ENCODE data around the gene KCTD1.

The KCTD1 gene

DNA sequence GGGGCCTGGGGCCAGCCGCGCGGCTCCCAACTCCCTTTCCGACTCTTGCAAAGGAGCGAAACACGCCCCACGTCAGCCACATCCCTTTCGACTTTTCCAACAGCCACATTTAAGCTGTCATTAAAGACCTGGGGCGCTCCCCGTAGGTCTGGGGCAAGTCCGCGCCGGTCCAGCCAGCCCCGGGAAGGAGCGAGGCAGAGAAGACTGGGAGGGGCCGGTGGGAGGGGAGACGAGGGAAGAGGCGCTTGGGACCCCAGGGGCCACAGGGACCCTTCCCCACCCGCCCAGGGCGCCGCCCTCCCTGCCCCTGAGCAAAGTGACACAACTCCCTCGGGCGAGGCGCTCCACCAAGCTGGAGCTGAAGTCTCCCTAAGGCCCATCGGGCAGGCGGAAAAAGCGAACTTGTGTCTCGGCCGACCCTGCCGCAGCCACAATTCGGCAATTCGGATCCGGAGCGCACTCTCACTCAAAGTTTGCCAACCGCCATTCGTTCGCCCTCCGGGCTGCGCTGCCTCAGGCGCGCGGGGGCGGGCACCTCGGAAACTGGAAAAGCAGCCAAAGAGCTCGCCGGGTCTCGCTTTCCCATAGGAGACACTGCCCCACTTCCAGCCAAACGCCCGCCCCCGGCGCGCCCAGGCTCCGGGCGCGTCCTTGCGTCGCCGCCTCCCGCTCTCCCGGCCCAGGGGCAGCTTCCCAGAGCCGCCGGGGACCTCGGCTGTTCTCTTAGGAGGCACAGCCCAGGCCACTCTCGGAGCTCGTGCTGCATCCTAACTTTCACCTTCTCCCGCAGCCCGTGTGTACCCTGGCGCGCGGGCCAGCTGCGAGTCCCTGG, 1.1 kb upstream of the KCTD1 start:
- peak; percentile 68 for DNase-seq (ENCODE audit: low read depth)

DNA sequence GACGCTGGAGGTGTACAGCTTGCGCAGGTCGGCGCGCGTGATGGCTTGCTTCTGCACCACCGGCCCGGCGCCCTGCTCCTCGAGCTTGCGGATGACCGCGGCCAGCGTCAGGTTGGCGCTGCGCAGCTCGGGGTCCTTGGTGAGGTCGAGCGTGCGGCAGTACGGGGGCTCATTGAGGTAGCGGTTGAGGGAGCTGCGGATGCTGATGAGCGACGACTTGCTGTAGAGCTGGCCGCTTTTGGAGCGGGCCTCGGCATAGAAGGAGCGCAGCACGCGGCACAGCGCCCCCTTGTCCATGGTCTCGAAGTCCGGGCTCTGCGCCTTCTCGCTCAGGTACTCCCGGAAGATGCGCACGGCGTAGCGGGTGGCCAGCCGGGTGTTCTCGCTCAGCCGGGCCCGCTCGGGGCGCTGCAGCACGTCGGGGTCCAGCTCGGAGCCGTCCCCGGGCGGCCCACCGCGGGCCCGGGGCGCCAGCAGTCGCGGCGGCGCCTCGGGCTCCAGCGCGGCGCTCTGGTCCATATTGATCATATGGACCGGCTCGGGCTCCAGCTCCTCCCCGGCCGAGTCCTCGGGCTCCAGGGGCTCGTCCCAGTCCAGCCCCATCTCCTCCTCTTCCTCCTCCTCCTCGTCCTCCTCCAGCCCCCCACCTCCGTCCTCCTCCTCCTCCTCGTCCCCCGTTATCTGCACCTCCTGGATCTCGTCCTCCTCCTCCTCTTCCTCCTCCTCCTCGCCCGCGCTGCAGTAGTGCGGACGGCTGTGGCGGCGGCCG, 523 bp downstream of the KCTD1 start:
- DNase-seq (ENCODE audit: low read depth), result peak; percentile 79

DNA sequence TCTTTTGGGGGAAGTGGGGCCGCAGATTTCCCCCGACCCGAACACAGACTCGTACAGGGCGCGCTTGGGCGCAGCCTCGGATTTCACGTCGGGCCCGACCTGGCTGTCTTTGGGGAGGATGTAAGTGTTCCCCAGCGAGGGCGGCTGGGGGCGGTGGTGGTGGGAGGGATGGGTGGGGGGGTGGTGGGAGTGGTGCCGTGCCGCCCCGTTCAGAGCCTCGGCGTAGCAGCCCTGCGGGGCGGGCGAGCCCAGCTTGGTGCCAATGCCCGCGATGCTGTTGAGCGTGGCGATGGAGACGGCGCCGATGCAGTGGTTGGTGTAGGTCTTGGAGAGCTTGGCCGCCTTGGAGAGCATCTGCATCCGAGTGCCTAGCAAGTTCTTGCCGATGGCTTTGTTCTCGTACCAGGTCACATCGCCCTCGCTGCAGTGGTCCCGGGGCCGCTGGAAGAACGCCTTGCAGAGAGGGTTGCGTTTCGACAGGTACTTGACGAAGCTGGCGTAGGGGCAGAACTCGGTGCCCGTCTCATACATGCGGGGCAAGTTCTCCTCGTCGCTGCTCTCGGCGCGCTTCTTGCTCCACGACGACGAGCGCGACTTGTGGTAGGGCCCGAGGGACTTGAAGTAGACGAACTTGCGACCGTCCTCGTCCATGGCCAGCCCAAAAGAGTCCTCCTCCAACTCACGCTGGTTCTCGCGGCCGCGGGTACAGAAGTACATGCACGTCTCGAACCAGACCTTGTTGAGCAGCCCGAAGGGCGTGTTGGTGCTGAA, 1.3 kb downstream of the KCTD1 start:
- no peak for DNase-seq (ENCODE audit: low read depth)

DNA sequence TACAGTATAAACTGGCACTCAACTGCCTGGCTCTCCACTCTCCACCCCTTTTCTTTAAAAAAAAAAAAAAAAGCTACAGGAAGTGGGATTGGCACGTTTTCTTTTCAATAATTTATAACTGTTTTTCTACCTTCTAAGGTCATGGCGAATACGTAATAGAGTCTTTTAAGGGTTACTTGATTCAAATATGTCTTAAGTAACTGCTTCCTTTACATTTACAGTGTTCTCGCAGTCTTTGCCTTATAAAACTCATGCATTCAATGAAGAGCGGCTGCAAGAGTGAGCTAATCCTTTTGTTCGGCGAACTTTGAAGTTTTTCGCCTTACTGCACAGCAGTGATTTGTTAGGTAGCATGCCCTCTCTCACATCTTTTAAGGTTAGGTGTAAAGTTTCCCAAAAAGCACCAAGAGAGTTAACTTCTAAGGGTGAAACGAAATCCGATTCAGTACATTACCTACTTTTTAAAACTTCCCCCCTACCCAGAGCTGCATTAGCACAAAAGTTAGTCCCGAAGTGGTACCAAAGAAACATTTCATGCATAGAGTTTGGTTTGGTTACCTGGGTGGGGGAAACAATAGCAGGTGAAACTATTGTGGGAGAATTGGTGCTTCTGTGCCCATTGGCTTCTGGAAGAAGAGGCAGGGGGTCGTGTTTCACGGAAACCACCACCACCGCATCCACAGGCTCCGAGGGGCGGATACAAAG, 2.0 kb downstream of the KCTD1 start:
- peak; percentile 6 for DNase-seq (ENCODE audit: low read depth)

DNA sequence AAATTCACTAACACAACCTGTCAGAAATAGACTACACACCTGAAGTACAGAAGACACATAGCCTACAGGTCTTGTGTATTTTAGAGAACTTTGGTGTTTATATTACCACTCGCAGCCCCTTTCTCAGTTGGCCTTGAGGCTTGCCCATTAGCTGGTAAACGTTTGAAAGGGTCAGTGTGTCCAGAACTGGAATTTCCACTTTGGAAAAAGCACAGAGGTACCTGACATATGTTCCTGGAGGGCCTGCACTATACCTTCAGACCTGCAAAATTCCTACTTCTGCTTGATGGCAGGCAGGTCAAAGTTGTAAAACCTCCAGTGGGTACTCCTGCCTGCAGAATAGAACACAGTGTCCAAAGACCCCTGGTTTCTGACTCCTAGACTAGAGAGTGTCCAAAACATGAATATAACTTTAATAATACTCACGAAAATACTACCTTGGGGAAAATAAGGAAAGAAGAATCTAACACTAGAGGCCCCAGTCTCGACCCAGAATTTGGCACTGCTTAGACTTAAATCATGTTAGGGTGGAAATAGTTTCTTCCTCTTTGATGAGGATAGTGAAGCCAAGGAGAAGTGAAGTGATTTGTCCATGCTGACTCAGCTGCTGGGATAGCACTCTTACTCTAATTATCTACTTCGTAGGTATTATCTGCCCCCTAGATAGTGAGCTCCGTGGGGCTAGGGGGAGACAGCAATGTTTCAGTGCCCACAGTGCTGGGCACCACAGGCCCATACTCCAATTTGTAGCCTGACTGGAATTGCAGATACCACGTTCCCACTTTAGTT, 2.8 kb downstream of the KCTD1 start:
- no peak for DNase-seq (ENCODE audit: low read depth)

DNA sequence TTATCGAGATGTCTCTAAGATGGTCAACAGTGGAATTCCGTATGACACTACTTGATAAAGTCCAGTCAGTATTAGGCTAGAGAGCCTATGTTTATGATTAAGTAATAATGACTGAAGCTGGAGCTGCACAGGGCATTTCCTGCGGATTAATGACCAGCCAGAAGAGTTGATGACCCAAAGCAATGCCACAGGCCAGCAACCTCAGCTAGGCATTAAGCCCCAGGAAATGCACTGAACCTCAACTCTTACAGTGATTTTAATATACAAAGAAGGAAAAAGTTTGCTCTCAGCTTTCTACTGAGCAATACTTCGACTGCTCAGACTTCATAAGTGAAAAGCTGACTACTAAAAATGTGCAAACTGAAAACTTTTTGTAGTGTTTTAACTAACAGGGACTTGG, 3.9 kb downstream of the KCTD1 start:
- DNase-seq (ENCODE audit: low read depth), result no peak

DNA sequence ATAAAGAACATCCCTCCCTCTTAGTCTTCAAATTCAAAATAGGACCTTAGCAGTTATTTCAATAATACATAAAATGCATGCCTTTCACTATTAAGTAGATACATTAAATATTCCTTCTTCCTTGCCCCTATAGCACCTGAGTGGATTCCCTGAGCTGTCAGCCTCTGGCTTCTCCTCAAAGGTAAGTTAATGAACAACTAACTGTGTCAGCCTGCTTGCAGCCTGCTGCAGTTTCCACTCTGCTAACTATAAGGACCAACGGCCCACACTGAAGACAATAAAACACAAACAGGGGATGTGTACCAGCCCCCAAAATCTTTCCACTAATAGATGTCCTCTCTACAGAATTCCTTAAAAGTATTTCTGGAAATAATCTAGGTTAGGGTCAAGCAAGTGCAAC, 5.0 kb downstream of the KCTD1 start:
- no peak for DNase-seq (ENCODE audit: low read depth)

DNA sequence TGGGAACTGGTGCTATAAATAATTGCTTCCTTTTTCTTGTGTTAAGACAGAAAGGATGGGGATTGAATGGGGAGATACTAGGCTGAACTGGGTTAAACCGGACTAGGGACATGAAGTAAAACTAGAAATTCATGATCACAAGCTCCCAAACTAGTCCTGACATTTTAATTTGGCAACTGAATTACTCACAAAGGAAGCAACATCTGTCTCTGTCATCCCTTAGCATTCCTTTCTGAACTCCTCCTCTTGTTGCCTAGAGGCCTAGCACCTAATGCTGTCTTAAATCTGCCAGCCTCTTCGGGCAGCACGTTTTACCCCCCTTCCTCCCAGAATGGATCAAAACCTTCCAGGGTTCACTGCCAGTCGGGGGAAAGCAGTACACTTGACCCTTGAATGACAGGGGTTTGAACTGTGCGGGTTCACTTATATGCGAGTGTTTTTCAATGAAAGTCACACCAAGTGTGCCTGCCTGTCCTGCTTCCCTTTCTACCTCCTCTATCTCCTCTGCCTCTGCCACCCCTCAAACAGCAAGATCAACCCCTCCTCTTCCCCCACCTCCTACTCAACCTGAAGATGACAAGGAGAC, 8.2 kb downstream of the KCTD1 start:
- peak; percentile 47 for DNase-seq (ENCODE audit: low read depth)

DNA sequence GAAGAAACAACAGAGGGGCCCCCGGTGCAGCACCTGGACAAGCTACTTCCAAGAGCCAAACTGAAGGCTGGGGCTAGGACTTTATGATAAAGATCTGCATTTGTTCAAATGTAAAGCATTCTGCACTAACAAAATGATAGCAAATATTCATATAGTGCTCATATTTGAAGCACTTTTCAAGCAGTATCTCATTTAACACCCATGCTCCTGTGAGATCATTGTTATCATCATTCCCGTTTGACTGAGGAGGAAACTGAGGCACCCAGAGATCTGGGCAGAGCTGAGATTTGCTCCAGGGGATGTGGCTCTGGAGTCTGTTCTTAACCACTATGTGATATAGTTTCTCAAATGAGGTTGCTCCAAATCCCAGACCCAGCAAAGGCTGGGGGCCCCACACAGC, 9.8 kb downstream of the KCTD1 start:
- no peak for DNase-seq (ENCODE audit: low read depth)

DNA sequence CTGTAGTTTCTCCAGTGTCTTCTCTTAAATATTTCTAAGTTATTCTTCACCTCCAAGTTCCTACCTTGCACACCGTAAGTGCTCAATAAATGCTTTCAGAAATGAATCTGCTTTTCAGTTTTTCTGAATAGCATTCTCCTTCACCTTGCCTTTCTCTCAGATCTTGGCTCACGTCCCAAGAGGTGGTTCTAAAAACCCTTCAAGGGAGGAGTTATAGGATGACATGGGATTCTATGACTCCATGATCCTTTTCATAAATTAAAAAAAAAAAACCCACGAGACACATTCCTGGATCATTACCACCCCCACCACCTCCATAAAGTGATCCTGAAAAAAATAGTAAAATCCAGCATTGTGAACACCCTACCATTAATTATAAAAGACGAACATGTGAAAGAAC, 11.7 kb downstream of the KCTD1 start:
- DNase-seq (ENCODE audit: low read depth), result no peak

DNA sequence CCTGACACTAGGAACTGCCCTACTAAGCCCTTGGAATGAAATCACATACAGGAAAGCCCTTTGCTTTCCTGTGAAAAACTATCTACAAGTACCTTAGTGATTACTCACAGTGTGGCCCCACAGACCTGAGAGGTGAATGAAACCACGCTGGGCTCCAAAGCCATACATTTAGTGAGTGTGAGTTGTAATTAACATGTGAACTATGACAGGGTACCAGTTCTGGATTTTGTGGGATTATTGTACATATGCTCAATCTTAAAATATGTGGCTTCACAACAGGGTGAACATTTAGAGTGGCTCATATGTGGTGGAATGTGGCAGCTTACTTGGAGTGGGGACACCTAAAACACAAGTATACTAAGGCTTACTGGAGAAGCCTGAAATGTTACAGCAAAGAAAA, 12.3 kb downstream of the KCTD1 start:
- DNase-seq (ENCODE audit: low read depth), result no peak

DNA sequence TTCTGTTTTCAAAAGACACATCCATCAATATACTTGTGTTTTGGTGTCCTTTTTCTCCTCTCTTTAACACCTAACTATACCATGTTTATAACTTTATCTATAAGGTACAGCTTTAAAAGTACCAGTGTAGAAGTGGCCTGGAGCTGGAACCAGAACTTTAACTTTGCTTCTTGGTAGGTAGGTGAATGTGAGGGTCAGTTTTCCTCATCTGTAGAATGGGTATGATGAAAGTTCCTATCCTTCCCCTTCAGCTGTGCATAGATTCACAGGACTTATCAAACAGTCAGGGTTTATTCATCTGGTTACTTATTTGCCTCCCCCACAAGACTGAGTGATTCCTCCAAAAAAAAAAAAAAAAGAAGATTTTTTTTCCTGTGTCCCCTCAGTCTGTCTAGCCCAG, 12.7 kb downstream of the KCTD1 start:
- DNase-seq (ENCODE audit: low read depth), result no peak

DNA sequence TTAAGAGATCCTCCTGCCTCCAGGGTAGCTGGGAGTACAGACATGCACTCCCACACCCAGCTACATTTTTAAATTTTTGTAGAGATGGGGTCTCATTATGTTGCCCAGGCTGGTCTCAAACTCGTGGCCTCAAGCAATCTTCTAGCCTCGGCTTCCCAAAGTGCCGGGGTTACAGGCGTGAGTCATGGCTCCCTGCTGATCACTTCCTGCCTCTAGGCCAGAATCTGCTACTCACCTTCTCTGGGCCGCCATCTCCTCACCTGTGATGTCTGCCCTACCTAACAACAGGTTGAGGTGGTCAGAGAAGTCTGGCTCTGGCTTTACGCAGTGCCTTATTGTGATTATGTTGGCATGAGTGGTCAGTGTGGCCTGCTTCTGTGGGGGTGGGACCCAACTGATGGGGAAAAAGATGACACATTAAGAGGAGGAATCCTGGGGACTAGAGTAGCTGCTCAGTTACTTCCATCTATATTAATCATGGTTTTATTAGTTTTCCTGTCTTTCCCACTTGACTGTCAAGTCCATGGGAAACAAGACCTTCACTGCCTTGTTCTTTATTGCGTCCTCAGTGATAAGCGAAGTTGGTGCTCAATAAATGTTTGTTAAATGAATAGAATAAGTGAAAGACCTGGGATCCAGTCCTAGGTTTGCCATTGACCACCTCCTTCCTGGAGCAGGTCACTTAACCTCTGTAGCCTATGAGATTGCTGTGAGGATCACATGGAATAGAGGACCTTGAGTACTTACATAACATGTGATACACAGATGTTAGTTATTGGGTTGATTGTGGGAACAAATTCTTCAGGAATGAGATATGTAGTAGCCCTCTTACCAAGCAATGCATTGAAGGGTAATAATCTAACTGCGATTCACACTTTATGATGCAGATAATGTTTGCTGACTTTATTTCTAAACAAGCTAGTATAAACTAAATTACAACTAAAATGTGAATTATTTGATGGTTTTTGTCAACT, 15.7 kb downstream of the KCTD1 start:
- DNase-seq (ENCODE audit: low read depth), result no peak

DNA sequence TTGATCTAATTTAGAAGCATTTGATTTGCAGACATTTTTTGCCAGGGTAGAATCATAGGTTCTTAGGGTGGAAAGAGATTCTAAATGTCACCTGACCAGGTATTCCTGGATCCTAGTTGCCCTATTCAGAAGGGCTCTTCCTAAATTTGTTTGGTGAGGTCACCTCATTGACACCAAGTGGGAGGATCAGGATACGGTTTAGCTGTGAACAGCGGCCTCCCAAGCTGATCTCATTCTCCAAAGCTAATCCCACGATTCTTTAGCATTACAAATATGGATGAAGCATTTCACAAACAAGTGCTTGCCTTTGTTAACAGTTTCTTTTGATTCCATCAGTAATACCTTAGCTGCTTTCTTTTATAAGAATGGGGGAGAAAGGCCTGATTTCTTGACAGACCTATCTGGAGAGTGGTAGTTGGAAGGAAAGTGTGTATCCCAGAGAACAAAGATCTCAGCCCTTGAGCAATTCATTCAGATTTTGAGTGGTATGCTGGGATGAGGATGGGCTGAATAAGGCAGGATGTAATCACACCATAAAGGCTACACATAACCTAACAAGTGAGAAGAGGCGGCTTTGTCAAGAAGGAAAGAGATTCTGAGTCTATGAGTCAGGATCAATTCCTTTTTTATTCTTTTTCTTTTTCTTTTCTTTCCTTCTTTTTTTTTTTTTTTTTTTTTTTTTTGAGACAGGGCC, 16.6 kb downstream of the KCTD1 start:
- no peak for DNase-seq (ENCODE audit: low read depth)

DNA sequence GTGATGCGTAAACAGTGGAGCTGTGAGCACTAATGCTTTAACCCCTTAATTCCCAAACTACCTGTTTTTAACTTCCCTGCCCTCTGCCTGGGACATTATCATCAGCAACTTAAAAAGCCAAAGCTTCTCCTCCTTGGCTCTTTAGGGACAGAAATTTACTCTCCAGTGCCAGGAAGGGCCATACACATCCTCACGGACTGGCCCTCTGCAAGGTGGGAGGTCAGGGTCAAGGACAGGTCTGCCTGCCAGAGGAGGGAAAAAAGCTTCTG, 21.5 kb downstream of the KCTD1 start:
- no peak for DNase-seq (ENCODE audit: low read depth)

DNA sequence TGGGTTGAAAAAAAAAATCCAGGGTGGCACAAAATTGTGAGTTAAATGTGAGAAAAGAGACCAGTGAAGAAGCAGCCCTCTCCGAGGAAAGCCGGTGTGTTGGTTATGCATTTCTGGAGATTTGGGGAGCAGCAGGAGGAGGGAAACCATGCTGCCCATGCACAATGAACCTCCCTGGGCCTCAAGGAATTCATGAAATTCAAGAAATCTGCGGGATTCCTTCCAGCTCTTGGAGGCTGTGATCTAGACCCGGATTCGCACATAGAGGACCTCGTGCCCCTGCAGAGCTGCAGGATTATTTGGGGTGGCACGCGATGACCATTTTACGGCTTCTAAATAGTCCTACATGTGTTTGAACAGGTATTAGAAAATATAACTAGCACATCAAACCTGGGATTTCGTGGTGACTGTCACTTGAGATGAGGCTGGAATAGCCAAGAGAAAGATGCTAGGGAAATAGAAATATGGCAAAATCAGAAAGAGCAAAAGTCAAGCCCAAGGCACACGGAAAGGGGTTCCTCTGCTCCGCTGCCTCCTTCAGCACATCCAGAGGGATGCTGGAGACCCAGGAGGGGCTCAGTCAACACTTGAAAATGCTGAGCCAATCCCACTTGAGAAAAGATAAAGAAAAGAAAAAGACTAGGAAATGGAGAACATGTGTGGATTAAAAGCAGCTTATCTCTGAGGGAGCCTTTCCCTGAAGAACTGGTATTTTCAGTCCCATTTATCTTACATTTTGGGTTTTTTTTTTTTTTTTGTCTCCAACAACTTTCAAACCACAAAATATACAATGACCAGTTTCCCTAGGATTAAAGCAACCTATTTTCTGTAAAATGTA, 22.0 kb downstream of the KCTD1 start:
- no peak for DNase-seq (ENCODE audit: low read depth)

DNA sequence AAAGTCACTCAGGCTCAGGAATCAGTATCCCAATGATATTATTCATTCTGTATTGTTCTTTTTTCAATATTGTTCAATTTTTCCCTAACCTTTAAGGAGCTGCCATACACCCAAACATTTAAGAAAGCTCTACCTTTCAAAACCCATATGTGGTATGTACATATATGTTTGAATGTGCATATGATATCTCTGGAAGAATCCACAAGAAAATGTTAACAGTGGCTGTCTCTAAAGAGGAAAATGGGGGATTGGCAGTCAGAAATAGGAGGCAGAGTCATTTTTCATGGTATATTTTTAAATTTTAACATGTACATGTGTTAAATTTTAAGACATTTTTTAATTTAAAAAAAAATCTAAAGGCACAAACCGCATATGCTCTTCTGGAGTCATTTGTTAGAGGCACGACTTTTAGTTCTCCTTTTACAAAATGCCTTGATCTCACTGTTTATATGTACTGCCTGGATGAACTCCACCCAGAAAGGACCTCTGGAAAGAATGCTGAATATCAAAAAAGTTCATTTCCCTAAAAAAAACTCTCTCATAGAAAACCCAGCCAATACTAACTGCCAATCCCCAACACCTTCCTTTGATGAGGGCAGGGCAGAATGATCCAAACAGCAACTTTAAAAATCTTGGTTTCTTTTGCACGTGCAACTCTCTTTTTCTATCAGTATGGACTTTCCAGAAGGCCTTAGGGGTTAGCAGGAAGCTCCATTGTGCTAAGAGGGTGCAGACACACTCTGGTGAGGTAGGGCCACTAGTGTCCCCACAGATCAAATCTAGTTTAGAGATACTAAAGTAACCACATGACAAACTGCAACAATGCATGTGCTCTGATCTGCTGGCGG, 23.6 kb downstream of the KCTD1 start:
- DNase-seq (ENCODE audit: low read depth), result no peak

DNA sequence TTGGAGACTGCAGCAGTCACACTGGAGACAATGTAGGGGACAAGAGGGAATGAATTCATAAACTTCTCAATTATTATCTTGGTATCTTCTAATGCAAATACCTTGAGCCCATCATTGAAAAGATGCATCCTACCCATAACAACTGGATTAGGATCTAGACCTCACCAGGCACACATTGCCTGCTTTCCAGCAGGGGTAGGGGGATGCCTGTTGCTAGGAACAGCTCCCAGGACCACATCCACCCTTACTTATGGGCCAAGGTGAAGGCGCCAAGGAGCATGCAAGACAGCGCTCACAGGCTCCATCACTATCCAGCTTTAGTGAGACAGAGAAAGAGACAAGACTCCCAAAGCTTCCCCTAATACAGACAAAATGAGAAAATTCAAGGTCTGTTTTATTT, 24.4 kb downstream of the KCTD1 start:
- DNase-seq (ENCODE audit: low read depth), result no peak

Measured in fibroblast of gingiva (primary cell).